SK-N-SH (cell line): ENCODE results near the gene PBX3. TPM values are rescaled to one million over a fixed set of nuclear protein-coding genes. Genes with fewer than 3 reads are reported as not detected.

Experiments used
- CTCF ChIA-PET: fragments of 300-600, 350-600 bp; formaldehyde crosslinking; extraction: SDS; loops from one replicate; lab custom pipeline; 2021; lab: Yijun Ruan, JAX
- POLR2A ChIA-PET: fragments of 350-600 bp; sonication (Branson Sonifier 250); formaldehyde crosslinking; extraction: SDS; loops from one replicate; lab custom pipeline; 2020; ENCODE audit warnings: antibody characterized with exemption, inconsistent platforms; lab: Yijun Ruan, JAX
- DNase-seq: peaks from one replicate; pipeline ENCODE4 v3.0.0; 2012
- H2AFZ ChIP-seq: fragments of 200-600 bp; sonication (generic); 2 replicates; pipeline ENCODE4 v1.8.1; 2016; ENCODE audit warnings: antibody characterized with exemption, mild to moderate bottlenecking, low read depth
- H3F3A ChIP-seq: fragments of 200-600 bp; sonication (generic); replicated peaks from 2 replicates; pipeline ENCODE3; 2016; ENCODE audit warnings: antibody characterized with exemption, mild to moderate bottlenecking; ENCODE audit not compliant: insufficient read depth
- H3K27ac ChIP-seq, 2 experiments: fragments of 200-500 bp in 1 of 2; fragments of 200-600 bp in 1 of 2; sonication (Bioruptor generic) in 1 of 2; sonication (generic), shearing (Covaris generic) in 1 of 2; 2 replicates each; pipeline versions ENCODE4 v1.5.1 to v1.6.1; 2014 to 2016; ENCODE audit warnings: low read depth in 2 of 2, inconsistent platforms in 1 of 2, low read length in 1 of 2, mild to moderate bottlenecking in 1 of 2, mixed read lengths in 1 of 2
- H3K27me3 ChIP-seq: fragments of 200-600 bp; sonication (generic), shearing (Covaris generic); 2 replicates; pipeline ENCODE4 v1.6.1; 2016; ENCODE audit warnings: mixed run types; ENCODE audit not compliant: insufficient read depth
- H3K36me3 ChIP-seq, 2 experiments: fragments of 200-500 bp in 1 of 2; fragments of 200-600 bp in 1 of 2; sonication (Bioruptor generic) in 1 of 2; sonication (generic) in 1 of 2; replicated peaks in 1 of 2; 2 replicates each; pipeline versions ENCODE3 to v1.5.1; 2014 to 2016; ENCODE audit warnings: low read length in 1 of 2, mild to moderate bottlenecking in 1 of 2; ENCODE audit not compliant: insufficient read depth in 2 of 2, control insufficient read depth in 1 of 2
- H3K4me1 ChIP-seq, 2 experiments: fragments of 200-500 bp in 1 of 2; fragments of 200-600 bp in 1 of 2; sonication (Bioruptor generic) in 1 of 2; sonication (generic), shearing (Covaris generic) in 1 of 2; 2 replicates each; pipeline versions ENCODE4 v1.5.1 to v1.6.1; 2014 to 2016; ENCODE audit warnings: low read depth in 1 of 2, low read length in 1 of 2, mixed run types in 1 of 2; ENCODE audit not compliant: insufficient read depth in 2 of 2, control insufficient read depth in 1 of 2
- H3K4me2 ChIP-seq: fragments of 200-600 bp; sonication (generic), shearing (Covaris generic); 2 replicates; pipeline ENCODE4 v1.6.1; 2017; ENCODE audit warnings: mixed run types
- H3K4me3 ChIP-seq, 2 experiments: fragments of 200-500 bp in 1 of 2; fragments of 200-600 bp in 1 of 2; sonication (Bioruptor generic) in 1 of 2; sonication (generic), shearing (Covaris generic) in 1 of 2; 2 replicates each; pipeline versions ENCODE4 v1.5.1 to v1.8.1; 2014 to 2016; ENCODE audit warnings: low read depth in 2 of 2, inconsistent platforms in 1 of 2, low read length in 1 of 2, mild to moderate bottlenecking in 1 of 2, mixed read lengths in 1 of 2, moderate library complexity in 1 of 2
- H3K79me2 ChIP-seq: fragments of 200-600 bp; sonication (generic); 2 replicates; pipeline ENCODE4 v1.8.1; 2017; ENCODE audit warnings: mild to moderate bottlenecking; ENCODE audit not compliant: insufficient read depth
- H3K9ac ChIP-seq: fragments of 200-600 bp; sonication (generic); 2 replicates; pipeline ENCODE4 v1.6.1; 2017; ENCODE audit warnings: mixed run types
- H3K9me2 ChIP-seq: fragments of 200-600 bp; sonication (generic); 2 replicates; pipeline ENCODE4 v1.6.1; 2017; ENCODE audit warnings: mixed run types
- H3K9me3 ChIP-seq: fragments of 200-600 bp; sonication (generic); 2 replicates; pipeline ENCODE4 v1.6.1; 2017; ENCODE audit warnings: mixed run types, mild to moderate bottlenecking, moderate library complexity
- H4K20me1 ChIP-seq: fragments of 200-600 bp; sonication (generic); 2 replicates; pipeline ENCODE4 v1.6.1; 2017; ENCODE audit warnings: mild to moderate bottlenecking, mixed run types; ENCODE audit not compliant: insufficient read depth
- CTCF ChIP-seq: fragments of 200-600 bp; sonication (generic); IDR thresholded peaks from 2 replicates; pipeline ENCODE4 v1.6.1; 2017; ENCODE audit warnings: antibody characterized with exemption, mild to moderate bottlenecking, moderate library complexity
- EZH2phosphoT487 ChIP-seq: fragments of 200-600 bp; sonication (generic); IDR thresholded peaks from 2 replicates; pipeline ENCODE4 v1.6.1; 2017; ENCODE audit warnings: low read depth, mixed run types, mild to moderate bottlenecking, antibody characterized with exemption, moderate library complexity, borderline replicate concordance
- FOSL2 ChIP-seq: IDR thresholded peaks from 2 replicates; pipeline ENCODE4 v1.4.0; 2012; ENCODE audit warnings: low read depth, mild to moderate bottlenecking, moderate library complexity, borderline replicate concordance
- FOXM1 ChIP-seq: IDR thresholded peaks from 2 replicates; pipeline ENCODE4 v1.4.0; 2012; ENCODE audit warnings: low read depth, mild to moderate bottlenecking
- GATA2 ChIP-seq: sonication (generic); formaldehyde crosslinking; IDR thresholded peaks from 2 replicates; pipeline ENCODE4 v1.5.0; 2020; ENCODE audit warnings: mild to moderate bottlenecking, missing genetic modification reagents
- MEF2A ChIP-seq: IDR thresholded peaks from 2 replicates; pipeline ENCODE4 v1.4.0; 2012; ENCODE audit warnings: low read depth, borderline replicate concordance
- MXI1 ChIP-seq: IDR thresholded peaks from 2 replicates; pipeline ENCODE4 v1.6.1; 2012; ENCODE audit warnings: mild to moderate bottlenecking, low read depth, low read length, improper control_type of control experiment
- PBX3 ChIP-seq: IDR thresholded peaks from 2 replicates; pipeline ENCODE4; 2012
- RCOR1 ChIP-seq: fragments of 150-350 bp; IDR thresholded peaks from 2 replicates; pipeline ENCODE4 v1.6.1; 2017; ENCODE audit warnings: antibody characterized with exemption, low read length
- SIN3A ChIP-seq: IDR thresholded peaks from 2 replicates; pipeline ENCODE4 v1.6.1; 2012; ENCODE audit warnings: low read depth, mild to moderate bottlenecking, low read length, moderate library complexity, borderline replicate concordance
- SMC3 ChIP-seq: IDR thresholded peaks from 2 replicates; pipeline ENCODE4 v1.6.1; 2012; ENCODE audit warnings: low read depth, low read length, improper control_type of control experiment
- TAF1 ChIP-seq: IDR thresholded peaks from 2 replicates; pipeline ENCODE4 v1.6.1; 2012; ENCODE audit warnings: low read depth, mild to moderate bottlenecking, low read length, moderate library complexity, borderline replicate concordance
- TCF12 ChIP-seq: IDR thresholded peaks from 2 replicates; pipeline ENCODE4 v1.4.0; 2012
- TEAD4 ChIP-seq: IDR thresholded peaks from 2 replicates; pipeline ENCODE4 v1.4.0; 2012; ENCODE audit warnings: mild to moderate bottlenecking, borderline replicate concordance; ENCODE audit not compliant: insufficient read depth
- USF1 ChIP-seq: IDR thresholded peaks from 2 replicates; pipeline ENCODE4 v1.4.0; 2012; ENCODE audit warnings: low read depth, borderline replicate concordance
- USF2 ChIP-seq: fragments of 150-350 bp; IDR thresholded peaks from 2 replicates; pipeline ENCODE4 v1.6.1; 2017; ENCODE audit warnings: antibody characterized with exemption, low read length, low read depth, borderline replicate concordance
- ZBTB33 ChIP-seq: IDR thresholded peaks from 2 replicates; pipeline ENCODE4 v1.4.0; 2012; ENCODE audit warnings: low read depth, borderline replicate concordance
- WGBS: methylation state at CpG from one replicate; pipeline ENCODE4 v1.1.6; 2017; ENCODE audit warnings: low lambda C conversion rate; 5-methylcytosine and 5-hydroxymethylcytosine counted together
- polyA plus RNA-seq, 3 experiments: library from polyadenylated mRNA; depleted of rRNA; stranded (reverse); fragments of >200 nt; gene quantifications; 2 replicates each; pipeline ENCODE4 v1.2.3, GENCODE V29; 2012

Gene PBX3
- polyA plus RNA-seq, 1 of the 3 experiments (the other 2 are of a cell fraction) = 73.0 TPM

GRCh38 chr9:125943831-125944230 is 196.7 kb downstream of the PBX3 start:
- DNase-seq = no peak
- ChIA-PET CTCF (no interaction called here), POLR2A (no interaction called here)
- no peak overlapping the region for H2AFZ ChIP-seq
- H3K9me2 ChIP-seq = no peaks in the 10 kb centered on the region
- TF ChIP-seq RCOR1 (no peak), MXI1 (no peak), TEAD4 (no peak), FOSL2 (no peak), USF2 (no peak), MEF2A (no peak), TCF12 (no peak), EZH2phosphoT487 (no peak)
- H3K4me1 ChIP-seq = no peaks in the 10 kb centered on the region; a peak in 1 of 4 replicates
- no peak overlapping the region for H3K9ac ChIP-seq
- peaks cover 9% of the 10 kb centered on the region for H3F3A ChIP-seq
- no peak overlapping the region for H3K4me3 ChIP-seq
- no peaks in the 10 kb centered on the region for H4K20me1 ChIP-seq
- no peaks in the 10 kb centered on the region for H3K27me3 ChIP-seq
- no peak overlapping the region for H3K27ac ChIP-seq
- peaks cover 54 to 80% of the 10 kb centered on the region in 2 experiments for H3K36me3 ChIP-seq
- H3K79me2 ChIP-seq = peaks cover 20% of the 10 kb centered on the region
- H3K9me3 ChIP-seq = 0 out of 2 replicates have a peak, but pooled peaks cover 10% of the 10 kb centered on the region
- H3K4me2 ChIP-seq = no peak overlapping the region
- 92% methylated on average over 2 of the region's 2 CpGs for WGBS

- Histone ChIP-seq H3K27ac (no peak overlapping the region), H2AFZ (no peak overlapping the region), H3F3A (peaks cover 9% of the 10 kb centered on the region), H3K79me2 (peaks cover 15% of the 10 kb centered on the region), H3K4me1 (peaks cover 0 to 4% of the 10 kb centered on the region in 2 experiments; a peak in 2 of 4 replicates), H3K9ac (no peak overlapping the region), H3K4me3 (no peak overlapping the region), H4K20me1 (no peaks in the 10 kb centered on the region), H3K9me2 (no peaks in the 10 kb centered on the region), H3K27me3 (no peaks in the 10 kb centered on the region), H3K36me3 (peaks cover 35 to 56% of the 10 kb centered on the region in 2 experiments), H3K4me2 (no peak overlapping the region), H3K9me3 (0 out of 2 replicates have a peak, but pooled peaks cover 10% of the 10 kb centered on the region)
- ChIA-PET CTCF (no interaction called here), POLR2A (no interaction called here)
- no peak for DNase-seq
- TF ChIP-seq SIN3A (no peak), GATA2 (CRISPR knock-in tag) (no peak), TEAD4 (no peak), TAF1 (no peak), USF1 (no peak), ZBTB33 (no peak), MEF2A (no peak), SMC3 (no peak), CTCF (no peak), FOXM1 (no peak), PBX3 (no peak), RCOR1 (no peak)
Measured at GRCh38 chr9:125946397-125946796, 199.2 kb downstream of the PBX3 start.
